PC-3 (cell line): ENCODE measurements around the gene TTBK1. TPM values are rescaled to one million over a fixed set of nuclear protein-coding genes. Genes with fewer than 3 reads are reported as not detected.

ENCODE experiments used
- ATAC-seq: fragments of 200-7000 bp; cut with Tn5 transposase; 2 replicates; pipeline ENCODE4 v1.9.1; 2020; ENCODE audit warnings: mild to moderate bottlenecking, moderate library complexity
- BruUV-seq: library from RNA; stranded (reverse); fragments of 400-500 nt; replicated peaks from 2 replicates; lab custom pipeline; 2021; lab: Mats Ljungman, UMichigan
- CTCF ChIA-PET: fragments of 300-600 bp; sonication (Branson Sonifier 250); formaldehyde crosslinking; loops from one replicate; lab custom pipeline; 2022; ENCODE audit warnings: antibody characterized with exemption; lab: Charles Lee
- POLR2A ChIA-PET: fragments of 300-600 bp; sonication (Branson Sonifier 250); formaldehyde crosslinking; loops from one replicate; lab custom pipeline; 2022; ENCODE audit warnings: antibody characterized with exemption; ENCODE audit not compliant: unreplicated experiment; lab: Charles Lee
- DNase-seq: peaks from one replicate; pipeline ENCODE4 v3.0.0-alpha.2; 2015
- H2AFZ ChIP-seq: fragments of 300-600 bp; sonication (generic); 2 replicates; pipeline ENCODE4 v1.6.0; 2016; ENCODE audit warnings: antibody characterized with exemption, low read length
- H3F3A ChIP-seq: fragments of 300-600 bp; sonication (generic); one replicate; pipeline ENCODE4 v1.6.0; 2017; ENCODE audit warnings: antibody characterized with exemption, low read length, control low read depth, mild to moderate bottlenecking; ENCODE audit not compliant: unreplicated experiment
- H3K27ac ChIP-seq: fragments of 300-600 bp; sonication (generic); 2 replicates; pipeline ENCODE4 v1.5.1; 2016; ENCODE audit warnings: mild to moderate bottlenecking, low read length
- H3K27me3 ChIP-seq: fragments of 300-600 bp; sonication (generic); 2 replicates; pipeline ENCODE4 v1.6.1; 2016; ENCODE audit warnings: low read length, mixed read lengths
- H3K36me3 ChIP-seq: fragments of 300-600 bp; sonication (generic); 2 replicates; pipeline ENCODE4 v1.6.1; 2016; ENCODE audit warnings: low read depth, mixed run types, low read length, mixed read lengths
- H3K4me1 ChIP-seq: fragments of 300-600 bp; sonication (generic); 2 replicates; pipeline ENCODE4 v1.5.1; 2016; ENCODE audit warnings: low read length; ENCODE audit not compliant: insufficient read depth
- H3K4me2 ChIP-seq: fragments of 300-600 bp; sonication (generic); 2 replicates; pipeline ENCODE4 v1.6.0; 2016; ENCODE audit warnings: low read length
- H3K4me3 ChIP-seq: fragments of 300-600 bp; sonication (generic); 2 replicates; pipeline ENCODE4 v1.5.1; 2016; ENCODE audit warnings: mild to moderate bottlenecking, low read length, mixed read lengths
- H3K79me2 ChIP-seq: fragments of 300-600 bp; sonication (generic); 2 replicates; pipeline ENCODE4 v1.6.1; 2017; ENCODE audit warnings: low read length, mixed read lengths
- H3K9ac ChIP-seq: fragments of 300-600 bp; sonication (generic); 2 replicates; pipeline ENCODE4 v1.6.0; 2016; ENCODE audit warnings: mild to moderate bottlenecking, low read length
- H3K9me2 ChIP-seq: fragments of 300-600 bp; sonication (generic); replicated peaks from 2 replicates; pipeline ENCODE4 v1.6.1; 2016; ENCODE audit warnings: mixed run types, low read length, mixed read lengths
- H3K9me3 ChIP-seq: fragments of 300-600 bp; sonication (generic); 2 replicates; pipeline ENCODE4 v1.6.1; 2016; ENCODE audit warnings: low read length, mixed read lengths
- H4K20me1 ChIP-seq: fragments of 300-600 bp; sonication (generic); 2 replicates; pipeline ENCODE4 v1.6.1; 2016; ENCODE audit warnings: low read length, mixed read lengths
- EZH2 ChIP-seq: fragments of 300-600 bp; sonication (generic); IDR thresholded peaks from one replicate; pipeline ENCODE4 v1.6.1; 2017; ENCODE audit warnings: antibody characterized with exemption, mild to moderate bottlenecking, low read length; ENCODE audit not compliant: unreplicated experiment
- EZH2phosphoT487 ChIP-seq: fragments of 300-600 bp; sonication (generic); IDR thresholded peaks from 2 replicates; pipeline ENCODE4 v1.6.1; 2018; ENCODE audit warnings: mild to moderate bottlenecking, antibody characterized with exemption, low read length, borderline replicate concordance
- intact Hi-C: fragments of 100-400 bp; cut with micrococcal nuclease; formaldehyde crosslinking; loops from 2 replicates; pipeline ENCODE4 v1.9.0; 2023
- total RNA-seq: library from RNA; depleted of rRNA; stranded (reverse); fragments of >200 nt; gene quantifications from 2 replicates; pipeline ENCODE4 v1.2.3, GENCODE V29; 2014
- TF ChIP-seq, protein P1 (sequence below): fragments of 300-600 bp; sonication (generic); conservative IDR thresholded peaks from 2 replicates; pipeline ENCODE4 v1.5.1; 2017; ENCODE audit warnings: antibody characterized with exemption, low read depth, mild to moderate bottlenecking, low read length

Gene TTBK1
- total RNA-seq, 1 experiment from 2014 or later = not detected

DNA sequence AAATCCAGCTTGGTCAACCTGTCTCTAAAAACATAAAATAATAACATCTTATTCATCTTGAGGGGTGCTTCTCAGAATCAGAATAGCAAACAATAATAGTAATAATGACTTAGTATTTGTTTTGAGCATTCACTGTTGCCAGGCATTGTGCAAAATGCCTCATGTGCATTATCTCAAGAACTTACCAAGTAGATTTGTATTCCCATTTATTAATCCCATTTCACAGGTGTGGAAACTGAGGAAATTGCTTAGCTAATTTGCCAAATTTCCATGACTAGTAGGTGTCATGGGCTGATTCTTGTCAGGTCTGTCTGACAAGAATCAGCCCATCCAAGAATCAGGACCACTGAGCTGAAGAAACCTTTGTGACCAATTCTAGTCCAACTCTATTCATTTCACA lies 5.5 kb downstream of the TTBK1 start:
- no peaks in the 10 kb centered on the region for H3K36me3 ChIP-seq
- H3K4me3 ChIP-seq = no peak overlapping the region
- H3F3A ChIP-seq = no peaks in the 10 kb centered on the region
- no peak for DNase-seq
- no peak overlapping the region for H3K27ac ChIP-seq
- no peaks in the 10 kb centered on the region for H4K20me1 ChIP-seq
- H3K27me3 ChIP-seq = peaks cover 10% of the 10 kb centered on the region
- H3K9ac ChIP-seq = no peak overlapping the region
- no peak overlapping the region for H2AFZ ChIP-seq
- no peak for TF ChIP-seq EZH2phosphoT487
- TF ChIP-seq, protein P1, sequence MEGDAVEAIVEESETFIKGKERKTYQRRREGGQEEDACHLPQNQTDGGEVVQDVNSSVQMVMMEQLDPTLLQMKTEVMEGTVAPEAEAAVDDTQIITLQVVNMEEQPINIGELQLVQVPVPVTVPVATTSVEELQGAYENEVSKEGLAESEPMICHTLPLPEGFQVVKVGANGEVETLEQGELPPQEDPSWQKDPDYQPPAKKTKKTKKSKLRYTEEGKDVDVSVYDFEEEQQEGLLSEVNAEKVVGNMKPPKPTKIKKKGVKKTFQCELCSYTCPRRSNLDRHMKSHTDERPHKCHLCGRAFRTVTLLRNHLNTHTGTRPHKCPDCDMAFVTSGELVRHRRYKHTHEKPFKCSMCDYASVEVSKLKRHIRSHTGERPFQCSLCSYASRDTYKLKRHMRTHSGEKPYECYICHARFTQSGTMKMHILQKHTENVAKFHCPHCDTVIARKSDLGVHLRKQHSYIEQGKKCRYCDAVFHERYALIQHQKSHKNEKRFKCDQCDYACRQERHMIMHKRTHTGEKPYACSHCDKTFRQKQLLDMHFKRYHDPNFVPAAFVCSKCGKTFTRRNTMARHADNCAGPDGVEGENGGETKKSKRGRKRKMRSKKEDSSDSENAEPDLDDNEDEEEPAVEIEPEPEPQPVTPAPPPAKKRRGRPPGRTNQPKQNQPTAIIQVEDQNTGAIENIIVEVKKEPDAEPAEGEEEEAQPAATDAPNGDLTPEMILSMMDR = no peak
- TF ChIP-seq EZH2 = no peak
- no peak overlapping the region for H3K4me2 ChIP-seq
- ChIA-PET POLR2A (no interaction called here), CTCF (no interaction called here)
- ATAC-seq = no peak
- intact Hi-C loops = no loop called here
- no TSS peak for BruUV-seq
- H3K4me1 ChIP-seq = 0 out of 2 replicates have a peak, but pooled peaks cover 7% of the 10 kb centered on the region
- H3K9me3 ChIP-seq = no peaks in the 10 kb centered on the region
- no peaks in the 10 kb centered on the region for H3K79me2 ChIP-seq
- no peaks in the 10 kb centered on the region for H3K9me2 ChIP-seq

DNA sequence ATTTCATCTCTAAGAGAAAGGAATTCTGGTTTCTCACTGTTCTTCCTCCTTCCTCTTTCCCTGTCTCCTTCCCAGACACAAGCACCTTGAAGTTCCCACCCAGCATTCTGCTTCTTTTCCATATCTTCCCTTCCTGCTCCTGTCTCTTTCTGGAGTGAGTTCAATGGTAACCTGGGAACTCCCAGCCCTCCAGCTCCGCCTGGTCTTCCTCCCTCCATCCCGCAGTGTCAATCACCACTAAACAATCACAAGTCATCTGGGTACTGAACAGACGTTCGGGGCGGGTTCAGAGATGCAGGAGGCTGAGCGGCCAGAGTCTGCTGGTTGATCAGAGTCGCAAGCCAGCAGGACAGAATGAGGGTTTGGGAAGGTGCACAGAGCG lies 7.7 kb downstream of the TTBK1 start:
- BruUV-seq = no TSS peak
- ChIA-PET POLR2A (no interaction called here), CTCF (interaction anchor here (1.0 kb wide), 1 partner anchor 22 kb away, joined by 3 read pairs; the partner anchor contains the start of gene DNPH1)
- H3K4me1 ChIP-seq = 0 out of 2 replicates have a peak, but pooled peaks cover 7% of the 10 kb centered on the region
- DNase-seq (peak; percentile 54), ATAC-seq (peak; percentile 52)
- no peaks in the 10 kb centered on the region for H4K20me1 ChIP-seq
- H3K4me3 ChIP-seq = peak overlapping the region; percentile 7; the same call in 1 of the 2 replicates
- no peaks in the 10 kb centered on the region for H3K9me2 ChIP-seq
- no peaks in the 10 kb centered on the region for H3K36me3 ChIP-seq
- no peaks in the 10 kb centered on the region for H3F3A ChIP-seq
- no peaks in the 10 kb centered on the region for H3K27me3 ChIP-seq
- TF ChIP-seq, protein P1 = no peak
- TF ChIP-seq EZH2phosphoT487 (no peak), EZH2 (no peak)
- H2AFZ ChIP-seq = peak overlapping the region; percentile 50
- H3K79me2 ChIP-seq = no peaks in the 10 kb centered on the region
- intact Hi-C loops = no loop called here
- H3K4me2 ChIP-seq = peak overlapping the region; percentile 49
- H3K9me3 ChIP-seq = no peaks in the 10 kb centered on the region
- no peak overlapping the region for H3K27ac ChIP-seq
- no peak overlapping the region for H3K9ac ChIP-seq

DNA sequence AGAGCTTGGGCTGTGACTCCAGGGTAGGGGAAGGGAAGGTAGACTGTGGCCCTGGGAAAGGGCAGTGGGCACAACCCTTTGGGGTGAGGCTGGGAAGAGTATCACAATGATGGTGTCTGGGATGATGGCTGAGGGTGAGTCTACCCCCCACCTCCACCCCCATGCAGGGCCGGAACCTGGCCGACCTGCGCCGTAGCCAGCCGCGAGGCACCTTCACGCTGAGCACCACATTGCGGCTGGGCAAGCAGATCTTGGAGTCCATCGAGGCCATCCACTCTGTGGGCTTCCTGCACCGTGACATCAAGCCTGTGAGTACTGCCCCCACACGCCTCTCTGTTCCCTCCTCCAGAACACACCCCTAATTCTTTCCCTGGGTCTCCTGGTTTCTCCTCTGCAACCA lies 10.1 kb downstream of the TTBK1 start:
- Histone ChIP-seq H3F3A (no peaks in the 10 kb centered on the region), H2AFZ (no peak overlapping the region), H3K9me3 (no peaks in the 10 kb centered on the region), H3K4me1 (no peaks in the 10 kb centered on the region), H3K4me2 (no peak overlapping the region), H3K36me3 (no peaks in the 10 kb centered on the region), H3K27me3 (no peaks in the 10 kb centered on the region), H3K4me3 (no peak overlapping the region), H3K79me2 (no peaks in the 10 kb centered on the region), H3K9me2 (no peaks in the 10 kb centered on the region), H4K20me1 (no peaks in the 10 kb centered on the region), H3K9ac (no peak overlapping the region), H3K27ac (no peak overlapping the region)
- intact Hi-C loops = no loop called here
- BruUV-seq = no TSS peak
- ATAC-seq (no peak), DNase-seq (no peak)
- ChIA-PET CTCF (no interaction called here), POLR2A (no interaction called here)
- TF ChIP-seq, protein P1 = no peak
- TF ChIP-seq EZH2 = no peak
- TF ChIP-seq EZH2phosphoT487 = no peak
